K562 (cell line): Measurements from ENCODE around the gene EXOSC9. TPM values are rescaled to one million over a fixed set of nuclear protein-coding genes. Genes with fewer than 3 reads are reported as not detected.

ENCODE experiments used
- ATAC-seq: fragments of 200-7000 bp; cut with Tn5 transposase; 3 replicates; pipeline ENCODE4 v1.9.1; 2020; ENCODE audit warnings: moderate library complexity
- Bru-seq: library from RNA; stranded (reverse); fragments of 400-500 nt; gene quantifications from one replicate; lab custom pipeline; 2021; lab: Mats Ljungman, UMichigan
- BruChase-seq, 2 experiments: library from RNA; stranded (reverse); fragments of 400-500 nt; gene quantifications; one replicate each; lab custom pipeline; 2021; lab: Mats Ljungman, UMichigan
- BruUV-seq: library from RNA; stranded (reverse); fragments of 400-500 nt; replicated peaks from 2 replicates; lab custom pipeline; 2021; lab: Mats Ljungman, UMichigan
- CTCF ChIA-PET: fragments of 300-600 bp; formaldehyde crosslinking; extraction: SDS; loops from one replicate; lab custom pipeline; 2021; ENCODE audit warnings: low intra/inter-chr PET ratio; lab: Yijun Ruan, JAX
- POLR2A ChIA-PET: fragments of 300-600, 350-650 bp; sonication (Branson Sonifier 250); formaldehyde crosslinking; extraction: SDS; loops from one replicate; lab custom pipeline; 2021; ENCODE audit warnings: antibody characterized with exemption, inconsistent platforms; lab: Yijun Ruan, JAX
- DNase-seq, 4 experiments: peaks; one replicate each; pipeline versions ENCODE4 v3.0.0 to v3.0.0-alpha.2; 2011 to 2018; ENCODE audit warnings: low spot score in 3 of 4, mixed read lengths in 3 of 4; ENCODE audit errors: extremely low read depth in 1 of 4
- FAIRE-seq: peaks from 2 replicates; lab custom pipeline; 2011; peaks lifted over from hg19 to GRCh38; lab: Jason Lieb, UNC
- H2AFZ ChIP-seq: 2 replicates; pipeline ENCODE4 v1.6.0; 2011; ENCODE audit warnings: low read depth, low read length, control low read depth, inconsistent platforms
- H3K27ac ChIP-seq: fragments of 200-600 bp; 3 replicates; pipeline ENCODE4 v1.8.0; 2011; ENCODE audit warnings: low read depth, mild to moderate bottlenecking, control low read depth, inconsistent platforms, low read length, moderate library complexity, mixed read lengths; ENCODE audit errors: extremely low read depth
- H3K27me3 ChIP-seq, 2 experiments: fragments of 300-600 bp in 1 of 2; 2 replicates in 1 of 2; 3 replicates in 1 of 2; pipeline versions ENCODE4 v1.6.0 to v1.8.0; 2011; ENCODE audit warnings: inconsistent platforms in 2 of 2, low read length in 2 of 2, mild to moderate bottlenecking in 1 of 2, mixed read lengths in 1 of 2, moderate library complexity in 1 of 2; ENCODE audit not compliant: control insufficient read depth in 2 of 2, insufficient read depth in 2 of 2
- H3K36me3 ChIP-seq: fragments of 300-600 bp; 3 replicates; pipeline ENCODE4 v1.8.0; 2011; ENCODE audit warnings: mild to moderate bottlenecking, low read length, inconsistent platforms; ENCODE audit not compliant: control insufficient read depth, insufficient read depth
- H3K4me1 ChIP-seq, 2 experiments: fragments of 200-600 bp in 1 of 2; replicated peaks in 1 of 2; 2 replicates in 1 of 2; 3 replicates in 1 of 2; pipeline versions ENCODE4 v1.5.1 to v1.8.0; 2011; ENCODE audit warnings: inconsistent platforms in 2 of 2, low read length in 2 of 2, mild to moderate bottlenecking in 1 of 2, mixed read lengths in 1 of 2, moderate library complexity in 1 of 2; ENCODE audit not compliant: control insufficient read depth in 2 of 2, insufficient read depth in 2 of 2
- H3K4me2 ChIP-seq: 2 replicates; pipeline ENCODE4 v1.6.1; 2011; ENCODE audit warnings: low read length, control low read depth, inconsistent platforms, mixed read lengths; ENCODE audit not compliant: insufficient read depth
- H3K4me3 ChIP-seq: fragments of 200-600 bp; sonication (generic), shearing (Covaris generic); 2 replicates; pipeline ENCODE4 v1.5.1; 2016; ENCODE audit warnings: control low read depth, inconsistent platforms
- H3K79me2 ChIP-seq: fragments of 200-600 bp; 3 replicates; pipeline ENCODE4 v1.8.0; 2011; ENCODE audit warnings: low read length, inconsistent platforms; ENCODE audit not compliant: control insufficient read depth, insufficient read depth
- H3K9ac ChIP-seq, 2 experiments: 2 replicates each; pipeline versions ENCODE4 v1.6.0 to v1.6.1; 2011; ENCODE audit warnings: low read depth in 2 of 2, low read length in 2 of 2, control low read depth in 1 of 2, inconsistent platforms in 1 of 2, mild to moderate bottlenecking in 1 of 2, mixed read lengths in 1 of 2; ENCODE audit not compliant: insufficient read depth in 1 of 2
- H3K9me1 ChIP-seq: one replicate; pipeline ENCODE4 v1.6.0; 2011; ENCODE audit warnings: inconsistent platforms, mild to moderate bottlenecking, low read length, moderate library complexity; ENCODE audit not compliant: control insufficient read depth, insufficient read depth
- H3K9me3 ChIP-seq: replicated peaks from 2 replicates; pipeline ENCODE4 v1.5.1; 2011; ENCODE audit warnings: low read depth, low read length, inconsistent platforms; ENCODE audit not compliant: control insufficient read depth, insufficient read depth
- H4K20me1 ChIP-seq: replicated peaks from 2 replicates; pipeline ENCODE4 v1.6.1; 2011; ENCODE audit warnings: low read length, inconsistent platforms, mixed read lengths; ENCODE audit not compliant: control insufficient read depth, insufficient read depth
- CBX1 ChIP-seq: sonication (generic); IDR thresholded peaks from 2 replicates; pipeline ENCODE4 v1.6.1; 2016; ENCODE audit warnings: antibody characterized with exemption, low read depth, mild to moderate bottlenecking
- DDX20 ChIP-seq: fragments of 450-650 bp; IDR thresholded peaks from 2 replicates; pipeline ENCODE4 v1.6.1; 2016; ENCODE audit warnings: missing genetic modification characterization, low read depth, mild to moderate bottlenecking, missing compliant biosample characterization, moderate library complexity
- HDAC1 ChIP-seq, 2 experiments: fragments of 450-650 bp; IDR thresholded peaks; 2 replicates each; pipeline ENCODE4 v1.6.1; 2016 to 2017; ENCODE audit warnings: inconsistent platforms in 1 of 2, mild to moderate bottlenecking in 1 of 2, moderate library complexity in 1 of 2
- HOXB6 ChIP-seq: fragments of 250-450 bp; sonication (Bioruptor Pico); IDR thresholded peaks from 2 replicates; pipeline ENCODE4 v1.5.1; 2022; ENCODE audit warnings: mild to moderate bottlenecking, borderline replicate concordance
- MAFK ChIP-seq: IDR thresholded peaks from 2 replicates; pipeline ENCODE4 v1.6.1; 2011; ENCODE audit warnings: low read length, improper control_type of control experiment
- NCOA1 ChIP-seq: fragments of 450-650 bp; IDR thresholded peaks from 2 replicates; pipeline ENCODE4 v1.6.1; 2016; ENCODE audit warnings: low read depth
- NFXL1 ChIP-seq: fragments of 450-650 bp; formaldehyde crosslinking; IDR thresholded peaks from 2 replicates; pipeline ENCODE4 v1.4.0; 2021; ENCODE audit warnings: mild to moderate bottlenecking
- SMARCA5 ChIP-seq: fragments of 450-650 bp; IDR thresholded peaks from 2 replicates; pipeline ENCODE4 v1.6.1; 2016
- SMARCB1 ChIP-seq: IDR thresholded peaks from 2 replicates; pipeline ENCODE4 v1.6.1; 2011; ENCODE audit warnings: improper control_type of control experiment, low read depth; ENCODE audit not compliant: insufficient read length
- SMC3 ChIP-seq: conservative IDR thresholded peaks from 2 replicates; pipeline ENCODE4 v1.6.1; 2011; ENCODE audit warnings: low read depth, low read length, improper control_type of control experiment; ENCODE audit not compliant: insufficient read depth
- TCFL5 ChIP-seq: fragments of 250-450 bp; sonication (Bioruptor Pico); conservative IDR thresholded peaks from 2 replicates; pipeline ENCODE4 v1.6.1; 2021; ENCODE audit warnings: mild to moderate bottlenecking, moderate library complexity, matching md5 sums
- TRIM28 ChIP-seq: fragments of 450-650 bp; IDR thresholded peaks from 2 replicates; pipeline ENCODE4 v1.6.1; 2017
- ZEB2 ChIP-seq: fragments of 450-650 bp; IDR thresholded peaks from 2 replicates; pipeline ENCODE4 v1.6.1; 2016
- ZZZ3 ChIP-seq: fragments of 450-650 bp; IDR thresholded peaks from 2 replicates; pipeline ENCODE4 v1.6.1; 2016; ENCODE audit warnings: antibody characterized with exemption, mild to moderate bottlenecking, moderate library complexity
- WGBS: fragments of 100-300 bp; shearing (Covaris generic); methylation state at CpG from one replicate; pipeline ENCODE4 v1.1.6; 2016; ENCODE audit warnings: low coverage, mixed read lengths; ENCODE audit not compliant: insufficient coverage; ENCODE audit errors: missing lambda C conversion rate; 5-methylcytosine and 5-hydroxymethylcytosine counted together
- in situ Hi-C: fragments of 300-500 bp; cut with MboI; formaldehyde crosslinking; loops from 4 replicates; pipeline ENCODE4 v1.15.0; 2018; ENCODE audit warnings: inconsistent platforms, mixed read lengths
- intact Hi-C: fragments of 100-400 bp; cut with micrococcal nuclease; formaldehyde crosslinking; loops from 2 replicates; pipeline ENCODE4 v1.14.2; 2022
- long read RNA-seq, 3 experiments: library from polyadenylated mRNA in 2 of 3; library from RNA in 1 of 3; unstranded in 2 of 3; stranded (forward) in 1 of 3; transcript quantifications; one replicate each; pipeline ENCODE4 v2.0.0, GENCODE V29; 2019 to 2022
- polyA minus RNA-seq, 3 experiments: library from RNA; depleted of rRNA, polyadenylated mRNA; stranded (reverse); fragments of >200 nt; gene quantifications; 2 replicates each; pipeline ENCODE4 v1.2.3, GENCODE V29; 2011
- polyA plus RNA-seq, 8 experiments: library from polyadenylated mRNA; depleted of rRNA in 4 of 8; stranded (reverse) in 5 of 8; unstranded in 3 of 8; fragments of >200 nt; fragmentation: Nextera tagmentation in 2 of 8; fragmentation: Illumina TruSeq in 1 of 8; extraction: Ambion mirVana in 2 of 8; extraction: Trizol in 1 of 8; gene quantifications; 2 replicates each; pipeline versions ENCODE4 v1.2.1 to v1.2.3, GENCODE V29; 2011 to 2014; ENCODE audit warnings: inconsistent platforms in 1 of 8, missing spikeins in 1 of 8
- total RNA-seq, 7 experiments: library from RNA; depleted of rRNA in 6 of 7; stranded (reverse); fragments of >200 nt in 6 of 7; fragmentation: Illumina TruSeq in 2 of 7; extraction: Trizol in 2 of 7; gene quantifications; 2 replicates each; pipeline versions ENCODE4 v1.2.1 to v1.2.3, GENCODE V29; 2011 to 2021; ENCODE audit warnings: low replicate concordance in 1 of 7

Gene EXOSC9
- 51.5 and 75.8 TPM in 2 replicates for total RNA-seq (2011; cell fraction: chromatin; rRNA removed; ENCODE audit: low replicate concordance)
- 31.0 and 31.2 TPM in 2 replicates for total RNA-seq (2011; cell fraction: nucleolus; rRNA removed)
- 29.8 and 46.2 TPM in 2 replicates for total RNA-seq (2011; cell fraction: nucleoplasm; rRNA removed)
- total RNA-seq (2014; rRNA removed) (70.2 and 89.5 TPM in 2 replicates), total RNA-seq (2014; rRNA removed; fragmentation: Illumina TruSeq; extraction: Trizol) (118 and 143 TPM in 2 replicates), total RNA-seq (2015; rRNA removed; fragmentation: Illumina TruSeq; extraction: Trizol) (103 and 111 TPM in 2 replicates), total RNA-seq (2021) (64.7 and 68.0 TPM in 2 replicates), polyA plus RNA-seq (2011; rRNA removed) (92.7 and 115 TPM in 2 replicates), polyA plus RNA-seq (2014; fragmentation: Illumina TruSeq; extraction: Trizol) (121 and 130 TPM in 2 replicates), polyA plus RNA-seq (2014; fragmentation: Nextera tagmentation; extraction: Ambion mirVana) (100 to 1,000 TPM; 157 to 166 TPM), polyA plus RNA-seq (2014; rRNA removed) (100 and 105 TPM in 2 replicates), polyA minus RNA-seq (2011; rRNA and poly(A)+ RNA removed) (114 and 134 TPM in 2 replicates), Bru-seq, nascent RNA (percentile 94 among the genes with signal in this experiment), BruChase-seq, experiment 1, labeled RNA remaining after a 2-hour chase (percentile 96 among the genes with signal in this experiment), BruChase-seq, experiment 2, labeled RNA remaining after a 6-hour chase (percentile 96 among the genes with signal in this experiment)
- polyA plus RNA-seq (2011; cell fraction: cytosol; rRNA removed) = 22.9 and 38.9 TPM in 2 replicates
- polyA plus RNA-seq (2011; cell fraction: nucleus; rRNA removed) = 47.5 and 67.6 TPM in 2 replicates
- 50.3 and 74.6 TPM in 2 replicates for polyA plus RNA-seq (2012)
- 31.6 and 57.5 TPM in 2 replicates for polyA minus RNA-seq (2011; cell fraction: cytosol; rRNA and poly(A)+ RNA removed)
- polyA minus RNA-seq (2011; cell fraction: nucleus; rRNA and poly(A)+ RNA removed) = 42.5 and 63.4 TPM in 2 replicates
- long read RNA-seq, experiment 1, transcript EXOSC9-202 (13 exons, 1,529 nt) = minor isoform, 72 of 237 reads
- long read RNA-seq, experiment 1, transcript EXOSC9-201 (12 exons, 1,481 nt) = major isoform, 127 of 237 reads
- long read RNA-seq, experiment 1, partial matches to known transcripts = 19 of 237 reads
- long read RNA-seq, experiment 1, other reads (novel, unspliced or antisense) = 17 of 237 reads
- long read RNA-seq, experiment 2, transcript EXOSC9-202 (13 exons, 1,529 nt) = minor isoform, 14 of 97 reads
- long read RNA-seq, experiment 2, transcript EXOSC9-201 (12 exons, 1,481 nt) = major isoform, 32 of 97 reads
- long read RNA-seq, experiment 2, partial matches to known transcripts = 17 of 97 reads
- long read RNA-seq, experiment 2, other reads (novel, unspliced or antisense) = 34 of 97 reads
- long read RNA-seq, experiment 3, transcript EXOSC9-201 (12 exons, 1,481 nt) = major isoform, 31 of 91 reads
- long read RNA-seq, experiment 3, transcript EXOSC9-202 (13 exons, 1,529 nt) = minor isoform, 13 of 91 reads
- long read RNA-seq, experiment 3, partial matches to known transcripts = 42 of 91 reads
- long read RNA-seq, experiment 3, other reads (novel, unspliced or antisense) = 5 of 91 reads

GRCh38 chr4:121800961-121801714, at the start of gene EXOSC9:
Gene EXOSC9, plus strand, starts transcription at chr4:121801323. Its CDS starts 102 bp downstream, at chr4:121801425.
- Histone ChIP-seq H3K27ac (peak within 1 kb of the TSS; percentile 97), H3K4me3 (peak within 1 kb of the TSS; percentile 94), H3K79me2 (peaks cover 33% of the 10 kb centered on the region), H3K27me3 (no peaks in the 10 kb centered on the region), H3K4me2 (peak within 1 kb of the TSS; percentile 94), H3K9me1 (no peaks in the 10 kb centered on the region), H3K9me3 (no peaks in the 10 kb centered on the region), H4K20me1 (no peaks in the 10 kb centered on the region), H3K9ac (peak within 1 kb of the TSS; percentile 98 to 100), H2AFZ (peak within 1 kb of the TSS; percentile 99), H3K4me1 (peaks cover 3 to 8% of the 10 kb centered on the region in 2 experiments; a peak in 1 of 5 replicates), H3K36me3 (peaks cover 45% of the 10 kb centered on the region)
- CTCF ChIA-PET = no interaction called here
- in situ Hi-C loops (no loop called here), intact Hi-C loops (loop anchor here (2.0 kb wide), 1 partner anchor 22 kb away; the partner anchor contains the start of gene CCNA2)
- ATAC-seq (peak; percentile 85), FAIRE-seq (peak; percentile 91), DNase-seq (peak; percentile 88 to 97 (median 90))
- no TSS peak for BruUV-seq
- WGBS = under 1% methylated on average over 44 of the region's 48 CpGs
- POLR2A ChIA-PET = interaction anchor here (0.6 to 2.3 kb wide), 9 partner anchors 9 to 1591 kb away, joined by 3 to 8 read pairs (median 4); partner anchors contain the start of gene CCNA2
- TF ChIP-seq HOXB6 (CRISPR knock-in tag) (no peak), HDAC1 (IDR thresholded peaks at IDR 0.05) (peak in 1 of 2 experiments; percentile 76; a peak in 2 of 4 replicates), TRIM28 (no peak), TCFL5 (CRISPR knock-in tag) (no peak), ZZZ3 (peak; percentile 77), ZEB2 (no peak; the same call in 1 of the 2 replicates), MAFK (no peak), CBX1 (no peak; the same call in 1 of the 2 replicates), NFXL1 (CRISPR knock-in tag) (no peak), SMARCA5 (no peak), DDX20 (tag) (no peak), SMARCB1 (no peak), SMC3 (no peak), NCOA1 (no peak)
